Measurements from ENCODE around the gene PUDP. TPM values are rescaled to one million over a fixed set of nuclear protein-coding genes. Genes with fewer than 3 reads are reported as not detected.
"Not testable (repeated sequence)": the region's sequence is repeated elsewhere in the genome, so short reads cannot be mapped to it uniquely, and the experiment has no call there.

The PUDP gene
- total RNA-seq, 4 donors from 2014 or later: 11.9 to 29.2 (median 14.1) TPM

GRCh38 chrX:7027071-7027470, 120.9 kb downstream of the PUDP start:
- H3K27me3 ChIP-seq: no peaks in the 10 kb centered on the region
- no peaks in the 10 kb centered on the region for H3K36me3 ChIP-seq
- no peaks in the 10 kb centered on the region for H3K9me3 ChIP-seq
- H3K27ac ChIP-seq: no peak overlapping the region
- H3K4me1 ChIP-seq: no peaks in the 10 kb centered on the region
- DNase-seq (ENCODE audit: low spot score in 2 of 2): no peak
- TF ChIP-seq POLR2A (IDR thresholded peaks at IDR 0.05) (no peak), CTCF (IDR thresholded peaks at IDR 0.05) (no peak), EP300 (IDR thresholded peaks at IDR 0.05) (no peak)
- no peak overlapping the region for H3K4me3 ChIP-seq
- 76 to 91% methylated on average over 8 of the region's 8 CpGs for WGBS, 2 donors

- not testable (repeated sequence) for H3K9me3 ChIP-seq; H3K36me3 ChIP-seq; H3K27me3 ChIP-seq; DNase-seq (ENCODE audit: low spot score in 2 of 2); H3K27ac ChIP-seq; H3K4me3 ChIP-seq; H3K4me1 ChIP-seq
- WGBS, 2 donors: 90 to 95% methylated on average over 4 to 5 of the region's 5 CpGs
Measured at GRCh38 chrX:7026365-7026764, 121.6 kb downstream of the PUDP start.

GRCh38 chrX:7025471-7025870, 122.5 kb downstream of the PUDP start:
- H3K9me3 ChIP-seq: no peaks in the 10 kb centered on the region
- WGBS, 2 donors: 84 to 94% methylated on average over 2 of the region's 2 CpGs
- TF ChIP-seq CTCF (IDR thresholded peaks at IDR 0.05) (no peak), POLR2A (IDR thresholded peaks at IDR 0.05) (no peak), EP300 (IDR thresholded peaks at IDR 0.05) (no peak)
- no peak for DNase-seq (ENCODE audit: low spot score in 2 of 2)
- no peak overlapping the region for H3K27ac ChIP-seq
- no peaks in the 10 kb centered on the region for H3K36me3 ChIP-seq
- H3K4me3 ChIP-seq: no peak overlapping the region
- H3K4me1 ChIP-seq: no peaks in the 10 kb centered on the region
- no peaks in the 10 kb centered on the region for H3K27me3 ChIP-seq

DNA sequence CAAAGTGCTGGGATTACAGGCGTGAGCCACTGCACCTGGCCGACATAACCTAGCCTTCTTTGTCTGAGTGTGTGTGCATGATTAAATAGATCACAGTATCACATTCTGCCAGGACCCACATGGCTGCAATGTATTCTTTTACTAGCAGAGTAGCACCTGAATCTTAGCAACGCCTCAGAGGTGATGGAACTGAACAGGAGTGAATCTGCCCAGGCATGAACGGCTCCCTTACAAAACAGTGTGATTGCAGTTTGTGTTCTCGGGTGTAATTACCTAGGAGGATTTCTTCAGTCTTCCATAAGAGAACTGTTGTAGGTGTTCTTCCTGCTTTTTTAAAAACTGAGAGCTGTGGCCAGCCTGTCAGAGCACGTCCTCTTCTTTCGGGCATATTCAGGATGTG, 123.1 kb downstream of the PUDP start:
- no peaks in the 10 kb centered on the region for H3K4me1 ChIP-seq
- no peak overlapping the region for H3K4me3 ChIP-seq
- DNase-seq (ENCODE audit: low spot score in 2 of 2): no peak
- no peak overlapping the region for H3K27ac ChIP-seq
- TF ChIP-seq EP300 (IDR thresholded peaks at IDR 0.05) (no peak), CTCF (IDR thresholded peaks at IDR 0.05) (no peak), POLR2A (IDR thresholded peaks at IDR 0.05) (no peak)
- H3K36me3 ChIP-seq: no peaks in the 10 kb centered on the region
- H3K9me3 ChIP-seq: no peaks in the 10 kb centered on the region
- WGBS, 2 donors: 95 to 97% methylated on average over 4 to 7 of the region's 7 CpGs
- no peaks in the 10 kb centered on the region for H3K27me3 ChIP-seq

DNA sequence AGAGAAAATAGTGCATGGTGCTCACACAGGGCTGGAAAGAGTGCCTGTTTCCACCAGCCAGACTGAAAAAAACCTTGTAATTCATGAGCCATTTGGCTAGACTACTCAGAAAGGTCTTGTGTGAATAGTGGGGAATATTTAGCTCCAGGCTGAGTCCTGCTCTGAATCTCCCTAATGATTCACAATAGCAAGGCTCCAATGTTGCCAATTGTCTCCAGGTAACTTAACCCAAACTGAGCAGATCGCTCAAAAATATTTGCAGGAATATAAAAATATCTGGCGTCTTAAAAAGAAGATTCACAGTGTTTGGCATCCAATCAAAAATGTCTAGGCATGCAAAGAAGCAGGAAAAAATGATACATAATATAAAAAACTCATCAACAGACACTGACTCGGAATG, 125.0 kb downstream of the PUDP start:
- not testable (repeated sequence) for DNase-seq (ENCODE audit: low spot score in 2 of 2); H3K9me3 ChIP-seq; H3K4me1 ChIP-seq; H3K36me3 ChIP-seq; H3K4me3 ChIP-seq; H3K27ac ChIP-seq; H3K27me3 ChIP-seq
- WGBS, 2 donors: 75% methylated on average over 3 of the region's 3 CpGs

- TF ChIP-seq EP300 (IDR thresholded peaks at IDR 0.05): no peak
- TF ChIP-seq POLR2A (IDR thresholded peaks at IDR 0.05): no peak
- no peak for TF ChIP-seq CTCF (IDR thresholded peaks at IDR 0.05)
Measured at GRCh38 chrX:7021991-7022390, 126.0 kb downstream of the PUDP start.

More at GRCh38 chrX:7021991-7022390, 126.0 kb downstream of the PUDP start:
- Histone ChIP-seq H3K4me1 (no peaks in the 10 kb centered on the region), H3K27ac (no peak overlapping the region), H3K9me3 (no peaks in the 10 kb centered on the region), H3K4me3 (no peak overlapping the region), H3K36me3 (no peaks in the 10 kb centered on the region), H3K27me3 (no peaks in the 10 kb centered on the region)
- WGBS, 2 donors: 91% methylated on average over 4 of the region's 4 CpGs
- no peak for DNase-seq (ENCODE audit: low spot score in 2 of 2)
